Measurements from ENCODE around the gene PCLAF. TPM values are rescaled to one million over a fixed set of nuclear protein-coding genes. Genes with fewer than 3 reads are reported as not detected.

Gene PCLAF
- total and polyA plus RNA-seq, 2 donors (not counting 3 experiments of a cell fraction or from before 2014, with no cell fraction given): 54.7 to 55.2 TPM

- H3K4me1 ChIP-seq (ENCODE audit: control insufficient read depth, extremely low read depth, insufficient read depth, low read length): peaks cover 21% of the 10 kb centered on the region
- peak within 1 kb of the TSS; percentile 95 for H2AFZ ChIP-seq (ENCODE audit: low read depth, low read length)
- no peaks in the 10 kb centered on the region for H3K36me3 ChIP-seq (ENCODE audit: control insufficient read depth in 2 of 2, extremely low read depth in 1 of 2, insufficient read depth in 2 of 2, low read length in 2 of 2)
- ChIA-PET CTCF (interaction anchor here (0.6 to 1.8 kb wide), 19 partner anchors 11 to 193 kb away, joined by 3 to 44 read pairs (median 4); partner anchors contain the start of genes PPIB and TRIP4), POLR2A (interaction anchor here (0.6 kb wide), 1 partner anchor 162 kb away, joined by 3 read pairs; no protein-coding TSS in a partner anchor)
- DNase-seq (ENCODE audit: low read depth, low spot score) (peak; percentile 98), FAIRE-seq (peak; percentile 93)
- dilution Hi-C loops (cut with MboI; ENCODE audit: extremely low pct_ligation_motif_present, low sequenced_read_pairs): no loop called here
- intact Hi-C loops (cut with micrococcal nuclease): loop anchor here (1.0 to 5.0 kb wide), 6 partner anchors 31 to 259 kb away; partner anchors contain the start of genes PPIB, SNX1 and TRIP4
- TF ChIP-seq MAX (IDR thresholded peaks at IDR 0.05; ENCODE audit: insufficient read depth, insufficient read length): peak; percentile 24
- TF ChIP-seq GATA2 (IDR thresholded peaks at IDR 0.05; ENCODE audit: insufficient read depth, insufficient read length, low read depth, low read length): no peak
- peak; percentile 77 for TF ChIP-seq POLR2A (IDR thresholded peaks at IDR 0.05; ENCODE audit: low read depth, low read length)
- TF ChIP-seq EZH2 (IDR thresholded peaks at IDR 0.05; ENCODE audit: borderline replicate concordance, low read depth, low read length, severe bottlenecking): no peak
- TF ChIP-seq CTCF (IDR thresholded peaks at IDR 0.05; ENCODE audit: extremely low read depth in 1 of 2, insufficient read depth in 1 of 2, low read depth in 1 of 2, low read length in 2 of 2): peak; percentile 20 to 24
- TF ChIP-seq JUN (IDR thresholded peaks at IDR 0.05; ENCODE audit: borderline replicate concordance, insufficient read depth, insufficient read length, low read depth): no peak
- peak; percentile 72 for TF ChIP-seq POLR2AphosphoS5 (IDR thresholded peaks at IDR 0.05; ENCODE audit: insufficient read depth, low read depth, low read length)
- TF ChIP-seq FOS (IDR thresholded peaks at IDR 0.05; ENCODE audit: borderline replicate concordance, insufficient read depth, low read length): no peak
- no peak for TF ChIP-seq MYC (IDR thresholded peaks at IDR 0.05; ENCODE audit: low read depth, low read length)
- peak within 1 kb of the TSS; percentile 60 for H3K9ac ChIP-seq (replicated peaks; ENCODE audit: extremely low read depth, insufficient read depth, low read length)
- H3K79me2 ChIP-seq (ENCODE audit: control insufficient read depth, insufficient read depth, low read length): peaks cover 29% of the 10 kb centered on the region
- BruUV-seq (replicated peaks): no TSS peak
- peak within 1 kb of the TSS; percentile 78 to 94 (median 89) for H3K4me3 ChIP-seq (replicated peaks in 1 of 3; ENCODE audit: insufficient read depth in 1 of 3, low read depth in 1 of 3, low read length in 3 of 3)
- H3K27ac ChIP-seq (ENCODE audit: insufficient read depth, low read depth, low read length): peak within 1 kb of the TSS; percentile 45
- H3K4me2 ChIP-seq (ENCODE audit: insufficient read depth, low read length): peak within 1 kb of the TSS; percentile 94
- no peaks in the 10 kb centered on the region for H3K27me3 ChIP-seq (ENCODE audit: control insufficient read depth in 2 of 2, insufficient read depth in 2 of 2, low read length in 2 of 2)
- no peaks in the 10 kb centered on the region for H3K9me3 ChIP-seq (replicated peaks; ENCODE audit: control insufficient read depth, insufficient read depth, low read length)
- H3K9me1 ChIP-seq (replicated peaks; ENCODE audit: control insufficient read depth, extremely low read depth, insufficient read depth, low read length): no peaks in the 10 kb centered on the region
- H4K20me1 ChIP-seq (replicated peaks; ENCODE audit: control insufficient read depth, extremely low read depth, insufficient read depth, low read length): no peaks in the 10 kb centered on the region
These were observed 25.1 kb downstream of the PCLAF start, which contains the start of gene CSNK1G1 for GRCh38 chr15:64355944-64356709. Gene CSNK1G1 (minus strand): TSS chr15:64356173. CDS start chr15:64300499, 55,674 bp downstream.

Data from endothelial cell of umbilical vein (primary cell).